C4-2B (cell line): Measurements from ENCODE around the gene PDZRN4.
"Not testable (repeated sequence)": the region's sequence is repeated elsewhere in the genome, so short reads cannot be mapped to it uniquely, and the experiment has no call there.

Experiments
- H3K27ac ChIP-seq: fragments of 450-650 bp; 2 replicates; pipeline ENCODE4 v1.5.1; 2017
- CTCF ChIP-seq: fragments of 450-650 bp; conservative IDR thresholded peaks from 2 replicates; pipeline ENCODE4 v1.5.1; 2017; ENCODE audit warnings: mild to moderate bottlenecking
- ZFX ChIP-seq: fragments of 450-650 bp; IDR thresholded peaks from 2 replicates; pipeline ENCODE4 v1.6.1; 2017

PDZRN4 gene

GRCh38 chr12:41234692-41235091 is 46.6 kb downstream of the PDZRN4 start:
- TF ChIP-seq ZFX: no peak
- TF ChIP-seq CTCF: no peak
- H3K27ac ChIP-seq: no peak overlapping the region

- H3K27ac ChIP-seq: no peak overlapping the region
- TF ChIP-seq ZFX: no peak
- TF ChIP-seq CTCF: no peak
These were observed 54.5 kb downstream of the PDZRN4 start for GRCh38 chr12:41242603-41243002.

- TF ChIP-seq CTCF (no peak), ZFX (no peak)
- no peak overlapping the region for H3K27ac ChIP-seq
These were observed 60.3 kb downstream of the PDZRN4 start for GRCh38 chr12:41248391-41248790.

- no peak overlapping the region for H3K27ac ChIP-seq
- TF ChIP-seq ZFX: no peak
- TF ChIP-seq CTCF: no peak
These were observed 62.6 kb downstream of the PDZRN4 start for GRCh38 chr12:41250748-41251147.

- TF ChIP-seq ZFX: no peak
- no peak for TF ChIP-seq CTCF
- H3K27ac ChIP-seq: no peak overlapping the region
These were observed 66.1 kb downstream of the PDZRN4 start for GRCh38 chr12:41254004-41254914.

GRCh38 chr12:41263196-41263595 is 75.1 kb downstream of the PDZRN4 start:
- not testable (repeated sequence) for H3K27ac ChIP-seq

- TF ChIP-seq ZFX (no peak), CTCF (peak; percentile 79)
These were observed 76.2 kb downstream of the PDZRN4 start for GRCh38 chr12:41264281-41264680.

GRCh38 chr12:41269056-41269455 is 80.9 kb downstream of the PDZRN4 start:
- TF ChIP-seq CTCF: no peak
- no peak for TF ChIP-seq ZFX
- no peak overlapping the region for H3K27ac ChIP-seq

More at GRCh38 chr12:41264281-41264680, 76.2 kb downstream of the PDZRN4 start:
- no peak overlapping the region for H3K27ac ChIP-seq
